NK-92 treated with Interleukin-12 subunit alpha and Interleukin-12 subunit beta, amount 100 ng/mL, for 24 hours (cell line): ENCODE data around the gene FAM162A.

Experiments
- DNase-seq: peaks from one replicate; lab custom pipeline; 2025; lab: John Stamatoyannopoulos, UW

FAM162A gene

GRCh38 chr3:122387709-122388108 is 3.7 kb downstream of the FAM162A start:
- DNase-seq, result no peak

GRCh38 chr3:122389197-122389596 is 5.2 kb downstream of the FAM162A start:
- DNase-seq, result no peak

- DNase-seq, result no peak
Measured at GRCh38 chr3:122389892-122390291, 5.9 kb downstream of the FAM162A start.

- DNase-seq, result no peak
Measured at GRCh38 chr3:122390665-122391064, 6.7 kb downstream of the FAM162A start.

GRCh38 chr3:122391681-122392446 is 7.9 kb downstream of the FAM162A start:
- no peak for DNase-seq

- DNase-seq, result no peak
Measured at GRCh38 chr3:122392868-122393844, 9.2 kb downstream of the FAM162A start.

GRCh38 chr3:122394173-122394572 is 10.2 kb downstream of the FAM162A start:
- no peak for DNase-seq

- no peak for DNase-seq
Measured at GRCh38 chr3:122395582-122395981, 11.6 kb downstream of the FAM162A start.

- no peak for DNase-seq
Measured at GRCh38 chr3:122396511-122396910, 12.5 kb downstream of the FAM162A start.

GRCh38 chr3:122397201-122397600 is 13.2 kb downstream of the FAM162A start:
- DNase-seq, result no peak

- no peak for DNase-seq
Measured at GRCh38 chr3:122398920-122399319, 14.9 kb downstream of the FAM162A start.

- no peak for DNase-seq
Measured at GRCh38 chr3:122403489-122403888, 19.5 kb downstream of the FAM162A start.

- no peak for DNase-seq
Measured at GRCh38 chr3:122405015-122405414, 21.0 kb downstream of the FAM162A start.

- peak; percentile 45 for DNase-seq
Measured at GRCh38 chr3:122406198-122406597, 22.2 kb downstream of the FAM162A start.

GRCh38 chr3:122407946-122408345 is 24.0 kb downstream of the FAM162A start:
- DNase-seq, result no peak

GRCh38 chr3:122409446-122409845 is 25.5 kb downstream of the FAM162A start:
- DNase-seq, result no peak

- no peak for DNase-seq
Measured at GRCh38 chr3:122410111-122410510, 26.1 kb downstream of the FAM162A start.

- no peak for DNase-seq
Measured at GRCh38 chr3:122410639-122411038, 26.7 kb downstream of the FAM162A start.

GRCh38 chr3:122414391-122414790 is 30.4 kb downstream of the FAM162A start:
- DNase-seq, result no peak

- no peak for DNase-seq
Measured at GRCh38 chr3:122415104-122415744, 31.2 kb downstream of the FAM162A start.

- DNase-seq, result no peak
Measured at GRCh38 chr3:122415762-122416654, 32.0 kb downstream of the FAM162A start, which contains the start of gene WDR5B. Gene WDR5B (minus strand): TSS chr3:122416062. CDS start chr3:122415528, 534 bp downstream.
